NCI-H2029 treated with DMSO at 0.1 percent for 48 hours (cell line): Measurements from ENCODE around the gene MICAL3.

ENCODE experiments used
- DNase-seq: peaks from one replicate; lab custom pipeline; 2025; lab: John Stamatoyannopoulos, UW

Gene MICAL3

GRCh38 chr22:17867160-17867785 lies 157.1 kb downstream of the MICAL3 start:
- peak; percentile 69 for DNase-seq

- no peak for DNase-seq
These were observed 157.7 kb downstream of the MICAL3 start for GRCh38 chr22:17866621-17867020.

GRCh38 chr22:17866127-17866526 lies 158.2 kb downstream of the MICAL3 start:
- DNase-seq: no peak

- DNase-seq: no peak
These were observed 158.9 kb downstream of the MICAL3 start for GRCh38 chr22:17865183-17866055.

- no peak for DNase-seq
These were observed 159.8 kb downstream of the MICAL3 start for GRCh38 chr22:17864398-17865182.

- DNase-seq: no peak
These were observed 161.6 kb downstream of the MICAL3 start for GRCh38 chr22:17862646-17863181.

GRCh38 chr22:17861909-17862308 lies 162.5 kb downstream of the MICAL3 start:
- no peak for DNase-seq

GRCh38 chr22:17860220-17860965 lies 164.0 kb downstream of the MICAL3 start:
- DNase-seq: no peak

- no peak for DNase-seq
These were observed 166.3 kb downstream of the MICAL3 start for GRCh38 chr22:17858033-17858432.

GRCh38 chr22:17855572-17856290 lies 168.6 kb downstream of the MICAL3 start:
- no peak for DNase-seq

- no peak for DNase-seq
These were observed 171.3 kb downstream of the MICAL3 start for GRCh38 chr22:17853073-17853472.

GRCh38 chr22:17851759-17852158 lies 172.6 kb downstream of the MICAL3 start:
- no peak for DNase-seq

- DNase-seq: no peak
These were observed 176.8 kb downstream of the MICAL3 start for GRCh38 chr22:17847360-17848078.

GRCh38 chr22:17846326-17846992 lies 177.9 kb downstream of the MICAL3 start:
- no peak for DNase-seq

- DNase-seq: no peak
These were observed 178.6 kb downstream of the MICAL3 start for GRCh38 chr22:17845790-17846189.

GRCh38 chr22:17845327-17845726 lies 179.0 kb downstream of the MICAL3 start:
- no peak for DNase-seq

- no peak for DNase-seq
These were observed 180.2 kb downstream of the MICAL3 start for GRCh38 chr22:17844150-17844549.

- no peak for DNase-seq
These were observed 182.0 kb downstream of the MICAL3 start for GRCh38 chr22:17842386-17842785.

- DNase-seq: no peak
These were observed 182.5 kb downstream of the MICAL3 start for GRCh38 chr22:17841836-17842235.
